T-helper 2 cell (primary cell): ENCODE measurements around the gene CHAT.

Experiments
- DNase-seq, 5 experiments: peaks; one replicate each; pipeline versions ENCODE4 v3.0.0 to v3.0.0-alpha.2; 2012 to 2022

Gene CHAT

DNA sequence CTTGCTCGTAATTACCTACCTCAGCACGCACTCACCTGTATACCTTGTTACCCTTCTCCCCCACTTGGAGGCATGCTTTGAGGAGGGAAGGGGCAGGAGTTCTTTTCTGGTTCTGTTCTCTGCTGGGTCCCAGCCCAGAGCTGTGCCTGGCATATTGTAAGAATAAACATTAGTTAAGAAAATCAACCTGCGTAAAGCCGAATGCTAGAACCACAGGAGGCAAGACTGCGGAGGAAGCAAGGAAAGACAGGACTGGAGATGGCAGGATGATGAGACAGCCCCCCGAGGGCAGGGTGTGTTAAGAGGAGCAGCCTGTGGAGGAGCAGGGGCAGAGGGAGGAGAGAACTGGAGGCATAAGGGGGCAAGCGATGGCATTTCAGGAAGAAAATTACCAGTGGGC, 75.1 kb downstream of the CHAT start:
- no peak for DNase-seq

GRCh38 chr10:49689882-49690510, 76.2 kb downstream of the CHAT start:
- peak in 1 of 5 experiments; percentile 24 for DNase-seq

GRCh38 chr10:49690698-49691356, 77.0 kb downstream of the CHAT start:
- DNase-seq: no peak

GRCh38 chr10:49691588-49691987, 77.8 kb downstream of the CHAT start:
- no peak for DNase-seq

DNA sequence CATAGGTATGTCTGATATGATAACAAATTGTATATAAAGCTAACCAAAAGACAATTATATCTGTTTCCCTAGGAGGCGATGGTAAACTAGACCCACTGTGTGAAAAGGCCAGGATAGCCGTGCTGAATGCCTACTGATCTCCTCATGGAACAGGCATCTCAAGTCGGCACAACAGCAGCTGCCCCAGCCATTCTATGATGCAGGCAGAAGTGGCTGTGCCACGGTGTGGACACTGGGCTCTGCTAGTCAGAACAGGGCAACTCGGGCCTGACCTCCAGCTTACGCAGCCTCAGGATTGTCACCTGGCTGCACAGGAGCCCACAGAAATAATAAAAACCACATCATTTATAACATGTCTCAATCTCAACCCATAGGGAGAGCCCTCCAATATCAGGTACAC, 80.6 kb downstream of the CHAT start:
- DNase-seq: no peak

GRCh38 chr10:49696311-49696710, 82.5 kb downstream of the CHAT start:
- DNase-seq: no peak

DNA sequence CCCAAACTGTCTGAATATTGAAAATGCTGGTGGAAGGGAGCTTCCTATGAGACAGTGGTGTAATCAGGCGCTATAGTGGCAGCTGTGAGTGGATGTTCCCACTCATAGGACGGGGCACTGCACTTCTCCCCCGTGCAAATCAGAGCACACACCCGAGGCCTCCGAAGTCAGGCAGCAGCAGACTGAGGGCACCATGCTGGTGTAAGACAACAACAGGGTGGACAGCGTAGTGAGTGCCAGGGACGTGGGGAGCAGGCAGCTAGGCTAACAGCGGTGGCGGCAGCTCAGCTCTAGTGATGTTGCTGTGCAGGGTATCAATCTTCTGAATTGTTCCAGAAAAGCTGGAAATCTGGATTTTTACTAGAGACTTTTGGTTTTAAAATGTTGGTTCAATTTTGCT, 84.8 kb downstream of the CHAT start:
- DNase-seq: no peak

GRCh38 chr10:49700211-49700610, 86.4 kb downstream of the CHAT start:
- DNase-seq: no peak

DNA sequence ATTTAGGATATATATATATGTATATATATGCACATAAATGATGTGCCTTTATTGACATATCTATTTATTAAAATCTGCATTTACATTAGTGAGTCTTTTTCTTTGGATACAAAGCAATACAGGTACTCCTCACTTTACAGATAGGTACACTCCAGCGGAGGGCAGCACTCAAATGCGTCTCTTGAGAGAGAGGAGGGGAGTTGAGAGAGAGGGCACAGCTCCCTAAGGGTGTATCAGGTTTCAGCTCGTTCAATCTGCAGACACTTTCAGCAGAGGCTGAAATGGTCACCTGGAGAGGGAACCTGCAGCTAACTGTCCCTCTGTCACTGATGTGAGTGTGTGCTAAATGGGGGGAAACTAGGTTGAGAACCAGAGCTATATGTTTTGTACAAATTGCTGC, 87.2 kb downstream of the CHAT start:
- DNase-seq: no peak

DNA sequence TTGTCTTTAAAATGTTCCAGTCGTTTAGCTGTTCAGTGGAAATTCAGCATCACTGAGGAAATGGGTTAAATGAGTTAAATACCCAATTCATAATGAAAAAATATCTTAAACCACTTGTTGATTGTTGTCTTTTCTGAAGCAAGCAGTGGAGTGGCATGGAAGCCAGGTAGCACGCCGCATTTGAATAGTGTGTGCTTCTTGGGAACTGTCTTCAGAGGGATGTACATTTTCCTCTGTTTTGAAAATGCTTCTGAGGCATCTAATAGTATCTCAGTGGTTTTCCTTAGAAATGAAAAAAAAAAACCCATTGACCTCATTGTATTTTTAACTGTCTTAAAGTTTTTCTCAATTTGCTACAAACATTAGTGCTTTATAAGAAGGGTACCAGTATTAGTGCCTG, 93.7 kb downstream of the CHAT start:
- peak in 1 of 5 experiments; percentile 47 for DNase-seq

DNA sequence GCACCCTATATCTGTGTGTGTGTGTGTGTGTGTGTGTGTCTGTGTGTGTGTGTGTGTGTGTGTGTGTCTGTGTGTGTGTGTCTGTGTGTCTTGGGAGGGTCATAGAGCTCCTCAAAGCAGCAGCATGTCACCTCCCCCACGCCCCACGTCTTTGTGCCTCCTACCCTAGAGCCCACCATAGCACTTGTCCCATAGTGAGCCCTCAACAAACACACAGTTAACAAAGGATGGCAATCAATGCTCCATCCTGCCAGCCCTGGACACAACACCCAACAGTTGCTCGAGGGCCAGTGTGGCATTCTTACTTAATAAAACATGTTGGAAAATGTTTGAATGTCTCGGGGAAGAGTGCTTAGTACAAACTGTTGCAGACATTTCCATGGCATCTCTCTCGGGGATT, 96.1 kb downstream of the CHAT start:
- DNase-seq: no peak

DNA sequence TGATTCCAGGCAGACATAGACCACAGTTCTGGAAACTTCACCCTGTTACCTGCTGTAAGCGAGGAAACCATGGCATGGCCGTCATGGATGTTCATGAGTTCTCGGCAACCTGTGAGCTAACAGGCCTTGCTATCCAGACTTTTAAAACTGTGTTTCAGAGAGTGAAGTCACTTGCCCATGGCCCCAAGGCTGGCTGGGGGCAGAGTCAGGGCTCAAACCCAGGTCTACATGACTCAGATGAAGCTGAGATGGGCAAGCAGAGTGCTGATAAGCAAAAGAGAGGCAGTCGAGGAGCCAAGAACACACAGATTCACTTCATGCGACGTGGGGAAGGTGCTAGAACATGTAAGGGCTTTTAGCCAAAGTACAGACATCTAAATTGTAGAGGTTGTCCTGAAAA, 97.1 kb downstream of the CHAT start:
- DNase-seq: no peak

- DNase-seq: no peak
Measured at GRCh38 chr10:49711481-49711880, 97.6 kb downstream of the CHAT start.

DNA sequence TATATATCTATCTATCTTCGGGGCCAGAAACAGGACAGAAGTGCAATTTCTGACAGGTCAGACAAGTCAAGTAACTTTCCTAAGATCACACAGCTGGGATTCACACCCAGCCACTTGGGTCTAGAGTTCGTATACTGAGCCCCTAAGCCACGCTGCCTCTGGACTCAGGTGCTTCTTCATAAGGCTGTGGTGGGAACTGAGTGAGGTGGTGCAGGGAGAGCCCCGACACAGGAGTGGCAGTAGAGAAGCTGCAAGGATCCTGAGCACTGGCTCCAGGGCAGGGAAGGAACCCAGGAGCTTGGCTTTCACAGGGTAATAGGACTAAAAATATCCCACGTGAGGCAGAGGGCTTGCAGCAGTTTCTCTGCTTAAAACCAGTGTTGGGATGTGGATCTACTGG, 99.4 kb downstream of the CHAT start:
- no peak for DNase-seq
